ENCODE results near the gene NEK11. TPM values are rescaled to one million over a fixed set of nuclear protein-coding genes. Genes with fewer than 3 reads are reported as not detected.

Gene NEK11
- polyA plus RNA-seq, 1 of the 3 experiments (the other 2 are of a cell fraction) = 4.7 TPM

GRCh38 chr3:131303848-131304247, 277.2 kb downstream of the NEK11 start:
- Histone ChIP-seq H3K27me3 (ENCODE audit: insufficient read depth) (no peaks in the 10 kb centered on the region), H3K4me2 (no peak overlapping the region), H3K9me2 (no peaks in the 10 kb centered on the region), H3K9ac (no peak overlapping the region), H3K4me1 (ENCODE audit: control insufficient read depth in 1 of 2, insufficient read depth in 2 of 2, low read depth in 1 of 2, low read length in 1 of 2) (no peaks in the 10 kb centered on the region), H3F3A (replicated peaks; ENCODE audit: insufficient read depth) (no peaks in the 10 kb centered on the region), H3K79me2 (ENCODE audit: insufficient read depth) (no peaks in the 10 kb centered on the region), H4K20me1 (ENCODE audit: insufficient read depth) (no peaks in the 10 kb centered on the region), H3K36me3 (replicated peaks in 1 of 2; ENCODE audit: control insufficient read depth in 1 of 2, insufficient read depth in 2 of 2, low read length in 1 of 2) (no peaks in the 10 kb centered on the region), H2AFZ (ENCODE audit: low read depth) (no peak overlapping the region), H3K4me3 (ENCODE audit: low read depth in 2 of 2, low read length in 1 of 2) (no peak overlapping the region), H3K27ac (ENCODE audit: low read depth in 2 of 2, low read length in 1 of 2) (no peak overlapping the region), H3K9me3 (no peaks in the 10 kb centered on the region)
- TF ChIP-seq, protein P1, sequence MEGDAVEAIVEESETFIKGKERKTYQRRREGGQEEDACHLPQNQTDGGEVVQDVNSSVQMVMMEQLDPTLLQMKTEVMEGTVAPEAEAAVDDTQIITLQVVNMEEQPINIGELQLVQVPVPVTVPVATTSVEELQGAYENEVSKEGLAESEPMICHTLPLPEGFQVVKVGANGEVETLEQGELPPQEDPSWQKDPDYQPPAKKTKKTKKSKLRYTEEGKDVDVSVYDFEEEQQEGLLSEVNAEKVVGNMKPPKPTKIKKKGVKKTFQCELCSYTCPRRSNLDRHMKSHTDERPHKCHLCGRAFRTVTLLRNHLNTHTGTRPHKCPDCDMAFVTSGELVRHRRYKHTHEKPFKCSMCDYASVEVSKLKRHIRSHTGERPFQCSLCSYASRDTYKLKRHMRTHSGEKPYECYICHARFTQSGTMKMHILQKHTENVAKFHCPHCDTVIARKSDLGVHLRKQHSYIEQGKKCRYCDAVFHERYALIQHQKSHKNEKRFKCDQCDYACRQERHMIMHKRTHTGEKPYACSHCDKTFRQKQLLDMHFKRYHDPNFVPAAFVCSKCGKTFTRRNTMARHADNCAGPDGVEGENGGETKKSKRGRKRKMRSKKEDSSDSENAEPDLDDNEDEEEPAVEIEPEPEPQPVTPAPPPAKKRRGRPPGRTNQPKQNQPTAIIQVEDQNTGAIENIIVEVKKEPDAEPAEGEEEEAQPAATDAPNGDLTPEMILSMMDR (IDR thresholded peaks at IDR 0.05) = no peak
- peak; percentile 20; the same call in 1 of the 2 replicates for TF ChIP-seq FOSL2 (IDR thresholded peaks at IDR 0.05; ENCODE audit: borderline replicate concordance, low read depth)
- no peak for DNase-seq
- ChIA-PET POLR2A (no interaction called here), CTCF (interaction anchor here (0.6 kb wide), 1 partner anchor 109 kb away, joined by 3 read pairs; no protein-coding TSS in a partner anchor)

GRCh38 chr3:131304890-131305289, 278.2 kb downstream of the NEK11 start:
- no peaks in the 10 kb centered on the region for H3K9me3 ChIP-seq
- WGBS (ENCODE audit: low lambda C conversion rate) = 63% methylated on average over 5 of the region's 5 CpGs

More at GRCh38 chr3:131304890-131305289, 278.2 kb downstream of the NEK11 start:
- Histone ChIP-seq H3F3A (replicated peaks; ENCODE audit: insufficient read depth) (no peaks in the 10 kb centered on the region), H3K36me3 (replicated peaks in 1 of 2; ENCODE audit: control insufficient read depth in 1 of 2, insufficient read depth in 2 of 2, low read length in 1 of 2) (no peaks in the 10 kb centered on the region), H3K9ac (no peak overlapping the region), H3K4me1 (ENCODE audit: control insufficient read depth in 1 of 2, insufficient read depth in 2 of 2, low read depth in 1 of 2, low read length in 1 of 2) (no peaks in the 10 kb centered on the region), H3K4me2 (no peak overlapping the region), H4K20me1 (ENCODE audit: insufficient read depth) (no peaks in the 10 kb centered on the region), H3K27ac (ENCODE audit: low read depth in 2 of 2, low read length in 1 of 2) (no peak overlapping the region), H3K27me3 (ENCODE audit: insufficient read depth) (no peaks in the 10 kb centered on the region), H2AFZ (ENCODE audit: low read depth) (no peak overlapping the region), H3K79me2 (ENCODE audit: insufficient read depth) (no peaks in the 10 kb centered on the region), H3K4me3 (ENCODE audit: low read depth in 2 of 2, low read length in 1 of 2) (no peak overlapping the region), H3K9me2 (no peaks in the 10 kb centered on the region)
- ChIA-PET POLR2A (no interaction called here), CTCF (no interaction called here)
- no peak for TF ChIP-seq RFX5 (IDR thresholded peaks at IDR 0.05; ENCODE audit: low read length)
- no peak for TF ChIP-seq JUND (IDR thresholded peaks at IDR 0.05)
- TF ChIP-seq TEAD4 (IDR thresholded peaks at IDR 0.05; ENCODE audit: borderline replicate concordance, insufficient read depth) = no peak
- no peak for TF ChIP-seq POLR2AphosphoS5 (IDR thresholded peaks at IDR 0.05; ENCODE audit: low read depth, low read length)
- TF ChIP-seq, protein P2, sequence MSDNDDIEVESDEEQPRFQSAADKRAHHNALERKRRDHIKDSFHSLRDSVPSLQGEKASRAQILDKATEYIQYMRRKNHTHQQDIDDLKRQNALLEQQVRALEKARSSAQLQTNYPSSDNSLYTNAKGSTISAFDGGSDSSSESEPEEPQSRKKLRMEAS (IDR thresholded peaks at IDR 0.05; ENCODE audit: low read depth) = no peak
- TF ChIP-seq RXRA (IDR thresholded peaks at IDR 0.05; ENCODE audit: borderline replicate concordance, low read depth) = no peak
- no peak for TF ChIP-seq REST (IDR thresholded peaks at IDR 0.05; ENCODE audit: low read depth, low read length)
- TF ChIP-seq RCOR1 (IDR thresholded peaks at IDR 0.05; ENCODE audit: low read length) = no peak
- no peak for TF ChIP-seq EP300 (IDR thresholded peaks at IDR 0.05; ENCODE audit: borderline replicate concordance in 1 of 2, low read depth in 1 of 2, low read length in 1 of 2)
- TF ChIP-seq, protein P1 (IDR thresholded peaks at IDR 0.05) = no peak
- TF ChIP-seq RAD21 (IDR thresholded peaks at IDR 0.05; ENCODE audit: low read length) = no peak
- DNase-seq = no peak

Data from SK-N-SH (cell line).